Left ventricle myocardium superior (tissue), 1 donor: ENCODE data around the gene CAPN2. TPM values are rescaled to one million over a fixed set of nuclear protein-coding genes. Genes with fewer than 3 reads are reported as not detected.
A peak's percentile ranks its signal among the peaks of the same experiment; 100 is the strongest.
"Not testable (repeated sequence)": the region's sequence is repeated elsewhere in the genome, so short reads cannot be mapped to it uniquely, and the experiment has no call there.

ENCODE experiments used
- ATAC-seq: fragments of 200-7000 bp; cut with Tn5 transposase; one replicate; pipeline ENCODE4 v1.9.1; 2020; ENCODE audit warnings: mild to moderate bottlenecking, moderate library complexity
- DNase-seq: peaks from one replicate; pipeline ENCODE4 v3.0.0-alpha.2; 2020
- intact Hi-C: fragments of 100-400 bp; cut with micrococcal nuclease; formaldehyde crosslinking; loops from one replicate; pipeline ENCODE4 v1.11.0; 2022
- total RNA-seq: library from RNA; stranded (reverse); fragmentation: NEBNext Ultra II Directional; extraction: Animal tissue kit (Norgen Biotek cat#: 25700); gene quantifications from one replicate; pipeline ENCODE4 v1.2.1, GENCODE V29; 2021
- donor health status: DM: no; HTN: yes; CAD: no; lungs with severe emphysema.

CAPN2 gene
- total RNA-seq, 1 donor from 2014 or later: 76.9 TPM

DNA sequence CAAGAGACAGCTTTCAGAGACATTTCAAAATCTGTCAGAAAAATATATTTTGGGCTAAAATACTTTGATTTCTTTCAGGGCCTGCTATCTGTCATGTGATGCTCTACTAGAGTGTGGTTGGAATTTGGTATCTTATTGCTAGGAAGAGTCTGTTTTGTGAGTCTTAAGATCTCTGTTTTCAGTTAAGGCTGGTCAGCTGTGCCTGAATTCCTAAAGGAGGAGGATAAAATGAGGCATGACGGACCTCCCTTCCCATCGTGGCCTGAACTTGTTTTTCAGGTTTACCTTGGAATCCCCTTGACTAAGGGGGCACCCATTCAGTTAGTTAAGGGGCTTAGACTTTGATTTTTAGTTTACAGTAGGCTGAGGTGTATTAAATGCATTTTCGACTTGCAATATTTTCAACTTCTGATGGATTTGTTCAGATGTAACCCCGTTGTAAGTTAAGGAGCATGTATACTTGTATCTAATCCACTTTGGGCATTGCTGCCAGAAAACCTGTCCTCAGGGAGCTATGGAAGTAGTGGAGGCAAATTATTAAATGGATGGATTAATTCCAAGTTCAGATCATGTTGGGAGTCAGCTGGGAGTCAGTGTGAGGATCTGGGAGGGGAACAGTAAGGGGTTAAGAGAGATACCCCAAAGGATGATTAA, 18.3 kb downstream of the CAPN2 start:
- ATAC-seq: no peak
- intact Hi-C loops: no loop called here

DNA sequence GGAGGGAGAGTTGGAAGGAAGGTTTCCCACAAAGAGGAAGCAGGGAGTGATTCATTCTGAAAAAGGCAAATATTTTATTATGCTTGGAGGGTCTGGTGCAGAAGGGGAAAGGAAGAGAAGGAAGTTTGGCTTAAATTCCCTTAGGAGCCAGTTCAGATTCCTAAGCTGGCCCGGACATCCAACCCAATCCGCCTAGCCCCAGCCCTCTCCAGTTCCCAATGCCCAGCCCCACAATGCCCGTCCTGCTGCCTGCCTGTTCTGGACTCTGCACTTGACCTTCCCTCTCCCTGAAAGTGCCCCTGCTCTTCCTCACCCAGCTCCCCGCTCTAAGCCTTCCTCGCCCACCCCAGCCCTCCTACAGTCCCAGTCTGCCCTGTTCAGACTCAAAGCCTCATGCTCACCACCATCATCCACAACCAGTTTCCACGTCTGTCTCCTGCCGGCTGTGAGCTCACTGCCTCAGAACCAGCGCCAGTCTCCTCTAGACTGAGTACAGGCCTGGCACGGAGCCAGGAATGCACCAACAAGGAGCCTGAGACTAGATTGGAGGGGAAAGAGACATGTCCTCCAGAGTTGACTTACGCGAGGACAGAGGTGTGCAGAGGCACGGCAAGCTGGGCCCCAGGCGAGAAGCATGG, 18.9 kb downstream of the CAPN2 start:
- intact Hi-C loops: no loop called here
- peak; percentile 57 for ATAC-seq

More for the DNA sequence above, 18.3 kb downstream of the CAPN2 start:
- DNase-seq: no peak

DNA sequence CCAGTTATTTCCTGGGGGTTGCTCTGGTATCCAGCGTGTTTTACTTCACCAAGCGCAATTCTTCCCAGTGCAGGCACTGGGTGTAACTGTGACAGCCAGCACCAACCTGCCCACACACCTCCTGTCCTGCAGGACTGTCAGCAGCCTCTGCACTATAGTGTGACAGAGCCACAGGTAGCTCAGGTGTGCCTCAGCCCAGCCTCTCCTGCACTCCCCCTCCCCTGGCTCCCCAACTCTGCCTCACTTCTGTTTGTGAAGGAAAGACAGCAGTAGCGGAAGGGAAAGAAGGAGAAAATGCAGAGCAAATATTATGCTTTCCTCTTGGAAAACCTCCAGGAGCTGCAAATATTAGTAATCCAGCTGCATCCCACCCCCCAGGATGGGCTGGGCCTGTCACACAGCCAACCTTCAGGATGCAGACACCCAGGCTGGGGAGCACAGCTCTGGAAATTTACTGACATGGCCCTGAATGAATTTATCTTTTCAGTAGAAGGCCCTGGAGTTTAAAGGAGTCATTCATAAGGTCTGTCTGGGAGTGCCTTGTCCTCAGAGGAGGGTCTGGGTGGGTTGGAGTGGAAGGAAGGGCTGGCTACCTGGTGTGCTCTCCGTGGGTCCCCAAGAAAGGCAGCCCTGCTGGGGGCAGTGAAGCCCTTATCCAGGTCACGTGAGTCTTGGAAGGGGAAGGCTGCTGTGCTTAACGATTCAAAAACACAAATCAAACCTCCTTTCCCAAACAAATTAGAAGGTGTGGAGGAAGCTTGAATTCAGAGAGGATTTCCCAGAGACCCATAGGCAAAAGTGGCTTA, 20.9 kb downstream of the CAPN2 start:
- intact Hi-C loops: no loop called here
- ATAC-seq: peak; percentile 63
- peak; percentile 58 for DNase-seq

More for the DNA sequence above, 18.9 kb downstream of the CAPN2 start:
- DNase-seq: peak; percentile 84

DNA sequence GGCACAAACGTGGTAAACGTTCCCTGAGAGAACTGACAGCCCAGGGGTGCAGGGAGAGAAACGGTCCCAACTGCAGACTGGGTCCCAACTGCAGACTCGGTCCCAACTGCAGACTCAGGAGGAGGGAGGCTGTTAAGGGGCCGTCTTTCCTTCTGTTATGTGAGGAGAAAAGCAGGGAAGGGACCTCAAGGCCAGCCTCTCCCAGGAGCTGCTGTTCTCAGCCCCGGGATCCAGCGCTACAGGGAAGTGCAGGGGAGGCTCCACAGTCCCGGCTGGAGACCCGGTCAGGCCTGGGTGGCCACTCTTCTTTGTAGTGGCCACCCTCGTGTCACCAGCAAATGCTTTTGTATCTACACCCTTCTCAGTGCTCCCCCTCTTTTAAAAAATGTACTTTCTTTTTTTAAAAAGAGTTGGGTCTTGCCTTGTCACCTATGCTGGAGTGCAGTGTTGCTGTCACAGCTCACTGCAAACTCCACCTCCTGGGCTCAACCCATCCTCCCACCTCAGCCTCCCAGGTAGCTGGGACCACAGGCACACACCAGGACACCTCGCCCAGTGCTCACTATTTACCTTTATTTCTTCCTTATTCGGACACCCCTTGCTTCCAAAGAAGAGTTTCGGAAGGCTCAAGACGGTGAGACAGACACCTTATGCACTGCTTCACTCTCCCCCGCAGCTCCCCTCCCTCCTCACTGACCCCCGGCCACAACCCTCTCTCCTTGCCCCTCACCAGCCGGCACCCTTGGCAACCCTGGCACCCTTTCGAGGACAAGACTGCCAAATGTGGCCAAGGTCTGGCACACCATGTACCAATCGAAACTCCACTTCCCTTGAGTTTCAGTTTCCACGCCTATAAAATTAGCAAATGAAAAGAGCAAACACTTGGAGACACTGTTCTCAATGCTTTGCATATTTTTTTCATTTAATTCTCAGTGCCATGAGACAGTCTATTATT, 21.8 kb downstream of the CAPN2 start:
- ATAC-seq (no peak), DNase-seq (peak; percentile 25)
- intact Hi-C loops: no loop called here

DNA sequence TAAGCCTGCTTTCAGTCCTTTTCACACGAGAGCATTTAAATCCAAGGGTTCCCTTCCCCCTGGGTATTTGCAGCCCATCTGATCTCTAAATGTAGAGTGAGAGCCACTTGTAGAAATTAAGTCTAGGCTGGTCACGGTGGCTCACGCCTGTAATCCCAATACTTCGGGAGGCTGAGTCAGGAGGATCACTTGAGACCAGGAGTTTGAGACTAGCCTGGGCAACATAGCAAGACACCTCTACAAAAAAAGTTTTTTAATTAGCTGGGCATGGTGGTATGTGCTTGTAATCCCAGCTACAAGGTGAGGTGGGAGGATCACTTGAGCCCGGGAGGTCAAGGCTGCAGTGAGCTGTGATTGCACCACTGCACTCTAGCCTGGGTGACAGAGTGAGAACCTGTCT, 24.3 kb downstream of the CAPN2 start:
- ATAC-seq, intact Hi-C loops, DNase-seq: not testable (repeated sequence)

DNA sequence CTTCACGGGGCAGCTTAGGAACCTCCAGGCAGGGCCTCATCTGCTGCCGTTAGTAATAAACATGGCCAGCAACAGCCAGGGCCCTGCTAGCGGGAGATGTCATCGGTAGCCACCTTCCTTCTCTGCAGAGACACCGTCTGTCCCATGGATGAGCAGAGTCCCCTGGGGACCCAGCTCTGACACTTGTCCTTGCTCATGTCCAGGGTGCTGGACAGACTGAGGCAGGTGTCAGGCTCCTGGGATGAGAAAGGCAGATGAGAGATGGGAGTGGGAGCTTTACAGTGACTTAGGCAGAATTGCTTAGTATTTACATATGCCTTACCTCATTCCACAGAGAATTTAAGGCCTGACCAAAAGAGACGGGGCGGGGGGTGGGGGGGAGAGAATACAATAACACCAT, 25.0 kb downstream of the CAPN2 start:
- ATAC-seq (no peak), DNase-seq (no peak)
- intact Hi-C loops: no loop called here

DNA sequence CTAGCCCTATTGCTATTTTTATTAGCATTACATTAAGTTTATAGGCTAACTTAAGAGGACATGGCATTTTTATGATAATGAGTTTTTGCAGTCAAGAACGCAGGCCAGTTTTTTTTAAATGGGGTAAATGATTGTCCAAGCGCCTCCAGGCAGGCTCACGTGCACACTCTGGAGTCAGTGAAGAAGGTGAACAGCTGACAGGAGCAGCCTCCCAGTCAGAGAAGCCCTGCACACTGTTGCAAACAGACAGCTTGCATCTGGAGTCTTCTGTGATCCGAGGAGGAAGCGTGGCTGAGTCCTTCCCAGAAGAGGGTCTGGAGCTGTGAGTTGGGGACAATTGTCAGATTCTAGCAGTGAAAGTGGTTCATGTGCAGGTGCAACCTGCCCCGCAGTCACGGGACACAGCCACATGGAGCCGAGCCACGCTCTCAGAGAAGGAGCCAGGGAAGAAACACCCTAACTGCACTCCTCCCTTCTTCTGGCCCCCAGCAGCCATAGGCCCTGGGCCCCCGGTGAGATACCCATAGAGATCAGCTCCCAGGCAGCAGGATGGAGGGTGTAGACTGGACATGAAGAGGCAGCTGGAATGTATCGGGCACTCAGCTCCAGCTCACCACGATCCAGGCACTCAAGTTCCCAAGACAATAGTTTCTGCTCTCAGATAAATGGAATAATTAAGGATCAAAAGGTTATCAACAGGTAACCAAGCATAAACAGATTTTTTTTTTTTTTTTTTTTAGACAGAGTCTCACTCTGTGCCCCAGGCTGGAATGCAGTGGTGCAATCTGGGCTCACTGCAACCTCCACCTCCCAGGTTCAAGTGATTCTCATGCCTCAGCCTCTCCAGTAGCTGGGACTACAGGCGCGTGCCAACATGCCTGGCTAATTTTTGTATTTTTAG, 26.4 kb downstream of the CAPN2 start:
- intact Hi-C loops: no loop called here
- peak; percentile 17 for ATAC-seq

DNA sequence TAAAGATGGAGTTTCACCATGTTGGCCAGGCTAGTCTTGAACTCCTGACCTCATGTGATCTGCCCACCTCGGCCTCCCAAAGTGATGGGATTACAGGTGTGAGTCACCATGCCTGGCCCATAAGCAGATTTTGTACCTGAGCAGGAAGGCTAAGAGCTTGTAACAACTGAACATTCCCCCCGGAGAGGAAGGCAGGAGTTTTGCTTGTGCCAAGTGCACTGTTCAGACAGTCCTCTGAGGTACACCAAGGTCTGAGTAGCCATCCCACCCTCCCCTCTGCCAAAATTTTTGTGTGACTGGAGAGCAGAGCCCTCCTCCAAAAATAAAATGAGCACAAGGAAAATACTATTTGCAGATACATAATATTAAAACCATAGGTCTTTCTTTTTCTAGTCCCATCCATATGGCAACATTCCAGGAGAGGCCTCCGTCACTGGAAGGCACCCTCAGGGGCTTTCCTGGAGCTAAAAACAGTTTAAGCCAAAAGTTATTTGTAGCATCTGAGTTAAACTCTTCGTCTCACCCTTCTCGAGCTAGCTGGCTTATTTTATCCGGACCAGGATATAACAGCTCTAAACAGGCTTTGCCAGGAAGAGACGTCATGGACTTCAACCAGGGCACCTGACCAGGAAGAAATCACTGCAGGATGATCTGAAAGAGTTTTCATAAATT, 27.2 kb downstream of the CAPN2 start:
- DNase-seq (peak; percentile 14), ATAC-seq (peak; percentile 61)
- intact Hi-C loops: no loop called here

More for the DNA sequence above, 26.4 kb downstream of the CAPN2 start:
- DNase-seq: peak; percentile 16

DNA sequence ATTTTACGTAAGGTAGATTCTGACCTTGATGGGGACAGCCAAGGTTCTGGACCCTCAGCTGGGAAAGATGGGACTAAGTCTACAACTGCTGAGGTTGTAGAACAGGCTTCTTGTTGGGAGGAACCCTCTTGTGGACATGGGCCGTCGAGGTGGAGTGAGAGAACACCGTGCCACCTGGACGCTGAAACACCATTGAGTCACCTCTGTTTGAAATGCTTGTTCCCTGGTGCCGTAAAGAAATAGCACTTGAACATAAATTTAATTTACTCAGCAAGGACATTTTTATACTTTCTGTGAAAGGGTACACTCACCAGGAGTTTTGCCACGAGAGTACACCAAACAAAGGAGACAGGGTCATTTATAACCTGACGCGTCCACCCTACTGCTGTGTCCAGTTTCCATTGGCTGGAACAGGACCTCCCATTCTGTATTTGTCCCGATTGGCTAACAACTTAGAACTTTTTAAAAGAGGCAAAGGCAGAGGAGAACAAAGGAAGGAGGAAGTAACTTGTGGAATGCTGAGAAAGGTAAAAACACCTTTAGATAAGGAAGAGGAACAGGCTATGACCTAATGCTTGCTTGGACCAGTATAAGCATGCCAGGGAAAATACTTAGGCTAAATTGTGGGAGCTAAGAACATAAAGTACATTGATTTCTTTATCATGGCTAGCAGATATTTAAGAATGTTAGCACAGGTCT, 27.8 kb downstream of the CAPN2 start:
- DNase-seq: peak; percentile 9
- ATAC-seq, intact Hi-C loops: not testable (repeated sequence)

DNA sequence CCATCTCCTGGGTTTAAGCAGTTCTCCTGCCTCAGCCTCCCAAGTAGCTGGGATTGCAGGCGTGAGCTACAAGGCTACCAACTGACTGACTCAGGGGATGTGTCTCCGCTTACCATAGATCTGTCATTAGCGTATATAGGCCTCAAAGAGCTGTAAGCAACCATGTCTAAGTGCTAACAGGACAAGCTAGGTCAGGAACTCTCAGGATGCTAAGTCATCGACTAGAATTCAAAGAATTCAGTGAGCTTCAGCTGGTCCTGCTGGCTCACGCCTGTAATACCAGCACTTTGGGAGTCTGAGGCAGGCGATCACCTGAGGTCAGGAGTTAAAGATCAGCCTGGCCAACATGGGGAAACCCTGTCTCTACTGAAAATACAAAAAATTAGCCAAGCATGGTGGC, 29.5 kb downstream of the CAPN2 start:
- ATAC-seq (no peak), DNase-seq (peak; percentile 0)
- intact Hi-C loops: no loop called here

DNA sequence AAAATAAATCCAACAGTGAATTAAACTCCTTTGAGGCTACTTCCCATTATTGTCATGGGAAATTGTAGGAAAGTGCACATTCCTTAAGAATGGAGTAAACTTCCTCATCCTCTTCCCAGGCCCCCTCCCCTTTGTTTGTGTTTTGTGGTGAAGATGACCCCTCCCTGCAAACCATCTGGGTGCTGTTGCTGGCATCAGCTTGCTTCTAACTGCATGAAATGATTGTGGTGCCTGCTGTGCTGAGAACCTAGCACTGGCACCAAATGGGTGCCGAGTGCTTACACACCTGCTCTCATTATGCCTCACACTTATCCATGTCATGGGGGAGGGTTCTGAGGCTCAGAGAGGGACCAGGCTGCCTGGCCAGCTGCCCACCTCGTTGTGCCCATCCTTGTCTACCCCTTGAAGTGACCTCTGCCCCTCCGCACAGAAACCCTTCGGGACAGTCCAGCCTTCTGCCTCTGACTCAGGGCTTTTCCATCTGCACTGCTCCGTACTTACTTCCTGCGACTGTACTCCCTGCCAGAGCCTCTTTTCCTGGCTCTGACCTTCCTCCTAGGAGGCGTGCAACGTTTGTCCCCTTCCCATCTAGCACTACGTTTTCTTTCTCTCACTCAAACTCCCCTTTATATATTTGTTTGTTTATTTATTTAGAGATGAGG, 30.6 kb downstream of the CAPN2 start:
- ATAC-seq (peak; percentile 46), DNase-seq (peak; percentile 14)
- intact Hi-C loops: no loop called here

DNA sequence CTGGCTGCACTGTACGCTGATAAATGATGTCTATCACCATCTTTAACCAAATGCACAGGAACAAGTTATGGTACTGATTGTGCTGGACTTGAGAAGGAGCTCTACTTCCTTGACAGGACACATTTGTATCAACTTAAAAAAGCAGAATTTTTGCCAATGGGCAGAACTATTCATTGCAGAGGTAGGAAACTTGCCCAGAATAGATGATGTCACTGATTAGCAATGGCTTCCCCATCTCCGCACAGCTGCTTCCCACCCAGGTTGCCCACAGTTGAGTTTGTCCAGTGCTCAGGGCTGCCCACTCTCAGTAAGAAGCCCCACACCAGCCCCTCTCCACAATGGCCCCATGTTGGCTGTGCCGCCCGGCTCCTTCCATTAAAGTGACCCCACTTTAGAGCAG, 33.4 kb downstream of the CAPN2 start:
- ATAC-seq (no peak), DNase-seq (no peak)
- intact Hi-C loops: loop anchor here (5.0 kb wide), 1 partner anchor 33 kb away; the partner anchor contains the start of gene CAPN2

DNA sequence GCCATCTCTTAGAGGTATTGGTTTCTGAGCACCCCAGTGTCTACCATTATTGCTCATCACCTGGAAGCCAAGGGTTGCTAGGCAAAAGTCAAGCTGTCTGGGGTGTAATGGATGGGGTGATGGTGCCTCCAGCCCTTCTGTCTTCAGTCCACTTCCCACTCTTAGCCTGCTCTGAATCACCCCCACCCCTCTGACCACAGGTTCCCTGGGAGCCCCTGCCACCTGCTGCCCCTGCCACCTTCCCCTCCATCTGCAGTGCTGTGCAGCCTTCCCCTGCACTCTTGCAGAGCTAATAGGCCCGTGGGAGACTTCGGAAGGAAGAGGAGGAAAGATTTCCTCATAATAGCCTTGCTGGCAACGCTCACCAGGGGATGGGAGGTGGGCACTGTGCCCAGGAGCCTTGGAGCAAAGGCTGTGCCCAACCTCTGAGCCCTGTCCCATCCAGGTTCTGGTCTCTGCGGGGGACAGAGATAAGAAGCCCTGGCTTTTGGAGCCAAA, 35.5 kb downstream of the CAPN2 start:
- peak; percentile 27 for ATAC-seq
- DNase-seq: peak; percentile 67
- intact Hi-C loops: loop anchor here (5.0 kb wide), 1 partner anchor 36 kb away; the partner anchor contains the start of gene CAPN2

DNA sequence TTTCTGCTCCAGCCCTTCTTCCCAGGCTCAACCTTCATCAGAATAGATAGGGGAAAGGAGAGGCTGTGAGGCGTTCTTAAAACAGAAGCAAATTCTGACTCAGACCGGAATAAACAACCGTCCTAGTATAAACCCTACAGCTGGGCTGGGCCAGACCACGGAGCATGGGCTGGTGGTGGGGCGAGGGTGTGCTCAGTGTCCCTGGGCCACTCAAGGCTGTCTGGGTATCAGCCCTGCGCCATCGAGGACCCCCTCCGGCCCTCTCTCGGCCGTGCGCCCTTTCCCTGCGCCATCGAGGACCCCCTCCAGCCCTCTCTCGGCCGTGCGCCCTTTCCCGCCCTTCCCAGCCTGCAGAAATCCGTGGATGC, 36.0 kb downstream of the CAPN2 start:
- intact Hi-C loops: loop anchor here (5.0 kb wide), 1 partner anchor 36 kb away; the partner anchor contains the start of gene CAPN2
- ATAC-seq: peak; percentile 69
- no peak for DNase-seq

DNA sequence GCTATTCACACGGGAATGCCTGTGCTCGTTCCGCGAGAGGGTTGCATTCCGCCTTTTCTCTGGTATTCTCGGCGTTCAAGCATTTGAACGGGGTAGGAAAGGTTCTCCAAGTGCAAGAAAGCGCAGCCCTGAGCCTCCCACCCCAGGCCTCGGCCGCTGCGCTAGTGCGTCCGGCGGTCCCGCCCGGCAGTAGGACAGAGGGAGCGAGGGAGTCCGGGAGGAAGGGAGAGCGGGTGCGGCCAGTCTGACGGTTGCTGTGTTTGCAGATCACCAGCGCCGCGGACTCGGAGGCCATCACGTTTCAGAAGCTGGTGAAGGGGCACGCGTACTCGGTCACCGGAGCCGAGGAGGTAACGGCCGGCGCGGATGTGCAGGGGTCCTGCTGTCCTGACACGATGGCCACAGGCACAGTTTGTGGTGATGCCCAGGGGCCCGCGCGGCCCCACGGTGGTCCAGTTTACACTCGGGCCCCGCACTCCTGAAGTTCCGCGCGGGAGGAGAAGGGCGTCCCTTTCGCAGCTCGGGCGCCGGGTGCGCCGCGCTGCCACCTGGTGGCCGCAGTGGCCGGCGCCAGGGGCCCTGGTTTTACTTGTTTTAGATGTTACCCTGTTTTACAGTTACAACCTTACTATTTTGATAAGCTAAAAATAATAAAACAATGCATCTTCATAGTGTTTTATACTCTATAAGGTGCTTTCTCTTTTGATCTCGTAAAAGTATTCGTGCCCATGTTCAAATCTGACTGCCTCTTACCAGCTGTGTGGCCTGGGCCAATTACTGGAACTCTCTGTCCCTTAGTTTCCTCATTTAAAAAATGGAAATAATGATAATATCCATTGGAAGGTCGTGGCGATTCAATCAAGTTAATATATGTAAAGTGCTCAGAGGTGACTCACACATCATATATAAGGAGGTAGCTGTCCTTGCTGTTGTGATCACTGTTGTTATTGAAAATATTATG, 36.7 kb downstream of the CAPN2 start:
- DNase-seq (peak; percentile 84), ATAC-seq (peak; percentile 93)
- intact Hi-C loops: loop anchor here (5.0 kb wide), 1 partner anchor 37 kb away; the partner anchor contains the start of gene CAPN2
